Breast epithelium (tissue), 3 donors: ENCODE measurements around the gene EML1.

Source experiments
- POLR2A ChIP-seq: fragments of 450-650 bp; IDR thresholded peaks from one replicate; pipeline ENCODE4 v1.6.1; 2016; ENCODE audit warnings: antibody characterized with exemption, mild to moderate bottlenecking, moderate library complexity
- POLR2AphosphoS5 ChIP-seq, 3 donors: sonication (generic); formaldehyde crosslinking; IDR thresholded peaks; one replicate each; pipeline ENCODE4 v1.6.1; 2017; ENCODE audit warnings: antibody characterized with exemption in 3 of 3
- TF ChIP-seq, protein P1 (sequence below), 3 donors: fragments of 450-650 bp; IDR thresholded peaks; one replicate each; pipeline ENCODE4 v1.5.1; 2016 to 2017; ENCODE audit warnings: antibody characterized with exemption in 3 of 3, mild to moderate bottlenecking in 3 of 3, moderate library complexity in 3 of 3

DNA sequence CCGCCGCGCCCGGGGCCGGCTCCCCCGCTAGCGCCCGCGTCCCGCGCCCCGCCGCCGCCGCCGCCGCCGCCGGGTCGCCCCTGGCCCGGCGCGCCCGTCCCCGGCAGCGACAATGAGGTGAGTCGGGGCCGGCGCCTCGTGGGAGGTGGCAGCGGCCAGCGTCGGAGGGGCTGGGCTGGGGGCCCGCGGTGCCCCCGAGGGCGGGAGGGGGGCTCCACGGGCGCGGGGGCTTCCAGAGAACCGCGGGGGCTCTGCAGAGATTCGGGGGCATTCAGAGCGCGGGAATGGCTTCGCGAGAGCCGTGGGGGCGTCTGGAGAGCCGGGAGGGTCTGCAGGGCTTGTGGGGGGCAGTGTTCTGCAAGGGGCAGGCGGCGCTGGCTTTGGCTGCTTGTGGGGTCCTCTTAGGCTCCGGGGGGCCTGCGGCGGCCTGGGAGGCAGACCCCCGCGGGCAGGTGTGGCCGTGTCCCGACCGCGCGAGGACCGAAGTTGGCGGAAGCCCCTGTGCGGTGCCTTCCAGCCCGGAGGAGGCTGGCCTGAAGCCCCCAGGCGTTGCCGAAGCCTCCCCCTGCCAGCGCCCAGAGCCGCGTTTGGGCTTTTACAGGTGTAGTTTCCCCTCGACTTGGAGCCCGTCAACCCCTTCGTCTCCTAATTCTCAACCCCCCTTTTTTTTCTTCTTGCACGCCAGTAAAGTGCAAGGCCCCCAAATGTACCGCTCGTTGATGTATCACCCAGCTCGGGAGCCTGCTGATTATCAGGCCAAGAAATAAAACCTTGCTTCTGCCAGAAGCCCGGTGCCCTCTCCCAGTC lies 178.9 kb downstream of the EML1 start:
- TF ChIP-seq, protein P1, sequence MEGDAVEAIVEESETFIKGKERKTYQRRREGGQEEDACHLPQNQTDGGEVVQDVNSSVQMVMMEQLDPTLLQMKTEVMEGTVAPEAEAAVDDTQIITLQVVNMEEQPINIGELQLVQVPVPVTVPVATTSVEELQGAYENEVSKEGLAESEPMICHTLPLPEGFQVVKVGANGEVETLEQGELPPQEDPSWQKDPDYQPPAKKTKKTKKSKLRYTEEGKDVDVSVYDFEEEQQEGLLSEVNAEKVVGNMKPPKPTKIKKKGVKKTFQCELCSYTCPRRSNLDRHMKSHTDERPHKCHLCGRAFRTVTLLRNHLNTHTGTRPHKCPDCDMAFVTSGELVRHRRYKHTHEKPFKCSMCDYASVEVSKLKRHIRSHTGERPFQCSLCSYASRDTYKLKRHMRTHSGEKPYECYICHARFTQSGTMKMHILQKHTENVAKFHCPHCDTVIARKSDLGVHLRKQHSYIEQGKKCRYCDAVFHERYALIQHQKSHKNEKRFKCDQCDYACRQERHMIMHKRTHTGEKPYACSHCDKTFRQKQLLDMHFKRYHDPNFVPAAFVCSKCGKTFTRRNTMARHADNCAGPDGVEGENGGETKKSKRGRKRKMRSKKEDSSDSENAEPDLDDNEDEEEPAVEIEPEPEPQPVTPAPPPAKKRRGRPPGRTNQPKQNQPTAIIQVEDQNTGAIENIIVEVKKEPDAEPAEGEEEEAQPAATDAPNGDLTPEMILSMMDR (IDR thresholded peaks at IDR 0.05), result no peak
- no peak for TF ChIP-seq POLR2AphosphoS5 (IDR thresholded peaks at IDR 0.05)
- no peak for TF ChIP-seq POLR2A
